SK-N-MC (cell line): ENCODE results near the gene CALN1.

Source experiments
- EZH2 ChIP-seq: fragments of 200-600 bp; sonication (generic); IDR thresholded peaks from one replicate; pipeline ENCODE4 v1.6.1; 2017; ENCODE audit warnings: antibody characterized with exemption
- POLR2AphosphoS5 ChIP-seq: IDR thresholded peaks from 2 replicates; pipeline ENCODE4 v1.6.1; 2012; ENCODE audit warnings: mild to moderate bottlenecking, low read depth, low read length, borderline replicate concordance

- no peak for TF ChIP-seq EZH2
- TF ChIP-seq POLR2AphosphoS5, result no peak
Observed at GRCh38 chr7:72007018-72007417, 405.1 kb downstream of the CALN1 start.
